Raji (cell line): Measurements from ENCODE around the gene ZPR1.

Experiments used
- POLR2A ChIP-seq: IDR thresholded peaks from 2 replicates; pipeline ENCODE4 v1.6.1; 2011; ENCODE audit warnings: low read depth, low read length, control low read depth; ENCODE audit not compliant: insufficient read depth

The ZPR1 gene, protein sequence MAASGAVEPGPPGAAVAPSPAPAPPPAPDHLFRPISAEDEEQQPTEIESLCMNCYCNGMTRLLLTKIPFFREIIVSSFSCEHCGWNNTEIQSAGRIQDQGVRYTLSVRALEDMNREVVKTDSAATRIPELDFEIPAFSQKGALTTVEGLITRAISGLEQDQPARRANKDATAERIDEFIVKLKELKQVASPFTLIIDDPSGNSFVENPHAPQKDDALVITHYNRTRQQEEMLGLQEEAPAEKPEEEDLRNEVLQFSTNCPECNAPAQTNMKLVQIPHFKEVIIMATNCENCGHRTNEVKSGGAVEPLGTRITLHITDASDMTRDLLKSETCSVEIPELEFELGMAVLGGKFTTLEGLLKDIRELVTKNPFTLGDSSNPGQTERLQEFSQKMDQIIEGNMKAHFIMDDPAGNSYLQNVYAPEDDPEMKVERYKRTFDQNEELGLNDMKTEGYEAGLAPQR

DNA sequence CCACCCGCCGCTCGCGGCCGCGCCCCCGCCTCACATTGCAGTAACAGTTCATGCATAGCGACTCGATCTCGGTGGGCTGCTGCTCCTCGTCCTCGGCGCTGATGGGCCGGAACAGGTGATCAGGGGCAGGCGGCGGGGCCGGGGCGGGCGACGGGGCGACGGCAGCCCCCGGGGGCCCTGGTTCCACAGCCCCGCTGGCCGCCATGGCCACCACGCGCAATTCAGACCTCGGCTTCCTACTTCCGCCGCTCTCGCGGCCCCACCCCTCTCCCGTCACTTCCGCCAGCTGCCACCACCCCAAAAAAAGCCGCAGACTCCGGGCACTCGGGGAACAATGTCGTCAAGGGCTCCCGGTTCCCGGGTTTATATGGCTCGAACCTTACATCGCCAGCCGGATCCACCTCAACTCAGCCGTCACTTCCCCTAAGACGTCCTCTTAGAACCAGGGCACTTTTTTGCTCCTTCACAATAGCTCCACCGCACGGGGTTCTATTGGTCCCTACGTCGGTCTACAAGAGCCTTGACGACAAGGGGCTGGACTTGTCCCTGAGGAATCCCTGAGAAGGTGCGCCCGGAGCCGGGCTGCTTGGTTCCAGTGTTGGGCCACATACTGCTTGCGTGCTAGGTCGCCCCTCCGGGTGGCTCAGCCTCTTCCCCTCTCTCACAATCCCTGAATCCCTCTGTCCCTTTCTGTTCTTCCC lies at the start of gene ZPR1:
Gene ZPR1 (minus strand): TSS at position 238 of the 701 bp plus-strand sequence. CDS start 33 bp downstream, at position 205.
- peak; percentile 84 for TF ChIP-seq POLR2A

GRCh38 chr11:116836632-116836991 lies 48.8 kb upstream of the ZPR1 start:
- TF ChIP-seq POLR2A: no peak

- peak; percentile 76 for TF ChIP-seq POLR2A
Observed at GRCh38 chr11:116835791-116836631, 48.2 kb upstream of the ZPR1 start.

DNA sequence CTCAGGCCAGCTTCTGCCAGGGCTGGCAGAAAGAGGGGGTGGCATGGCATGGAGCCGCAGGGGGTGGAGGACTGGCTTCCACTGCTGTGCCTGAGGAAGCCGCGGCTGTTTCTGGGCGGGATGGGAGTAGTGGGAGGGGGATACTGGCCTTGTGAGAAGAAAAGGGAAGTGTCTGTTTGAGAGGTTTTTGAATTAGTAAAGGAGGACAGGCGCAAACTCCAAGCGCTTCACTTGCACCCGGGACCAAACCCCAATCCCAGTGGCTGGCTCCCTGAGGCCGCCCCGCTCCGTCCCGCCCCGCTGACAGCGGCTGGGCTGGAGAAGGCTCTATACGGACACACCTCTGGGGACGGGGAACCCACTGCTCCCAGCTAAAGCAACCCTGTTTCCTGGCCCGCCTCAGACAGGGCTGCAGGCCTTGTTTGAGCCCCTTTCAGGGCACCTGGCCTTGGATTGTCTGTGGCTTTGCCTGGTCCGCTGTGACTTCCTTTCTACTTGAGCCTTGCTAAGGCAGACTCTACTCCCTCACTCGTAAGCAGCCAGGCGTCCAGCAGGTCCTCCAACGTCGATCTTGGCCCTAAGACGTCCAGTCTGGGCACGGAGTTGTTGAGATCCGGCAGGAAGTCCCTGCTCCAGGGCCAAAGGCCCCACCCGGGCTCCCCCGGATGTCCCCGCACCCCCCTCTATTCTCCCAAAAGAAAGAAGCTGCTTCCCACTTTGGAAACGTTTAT lies 47.4 kb upstream of the ZPR1 start:
- no peak for TF ChIP-seq POLR2A

DNA sequence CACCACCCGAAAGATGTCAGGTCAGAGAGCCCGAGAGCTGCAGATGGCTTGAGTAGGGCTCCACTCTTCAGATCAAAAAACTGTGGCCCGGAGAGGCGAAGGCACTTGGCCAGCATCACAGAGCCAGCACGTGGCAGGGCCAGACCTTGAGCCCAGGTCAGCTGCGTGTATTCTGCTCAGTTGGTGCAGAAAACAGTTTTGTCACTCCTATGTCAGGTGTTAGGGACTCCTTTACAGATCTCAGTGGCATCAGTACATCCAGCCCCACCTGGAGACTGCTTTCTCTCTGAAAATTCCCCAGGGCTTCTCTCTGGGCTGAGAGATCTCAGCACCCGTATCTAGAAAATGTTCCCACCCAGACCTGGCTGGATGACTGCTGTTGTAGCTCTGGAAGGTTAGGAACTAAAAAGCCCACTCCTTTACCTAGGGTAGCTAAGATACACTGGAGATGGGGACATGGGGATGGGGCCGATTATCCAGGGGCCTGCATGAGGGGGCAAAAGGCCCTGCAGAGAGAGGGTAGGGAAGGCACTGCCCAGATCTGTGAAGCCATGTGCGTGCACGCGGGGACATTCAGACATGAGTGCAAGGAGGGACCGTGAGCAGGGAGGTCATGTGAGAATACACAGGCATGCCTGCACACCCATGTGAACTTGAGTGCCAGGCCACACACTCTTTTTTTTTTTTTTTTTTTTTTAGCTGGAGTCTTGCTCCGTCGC lies 46.2 kb upstream of the ZPR1 start:
- no peak for TF ChIP-seq POLR2A

DNA sequence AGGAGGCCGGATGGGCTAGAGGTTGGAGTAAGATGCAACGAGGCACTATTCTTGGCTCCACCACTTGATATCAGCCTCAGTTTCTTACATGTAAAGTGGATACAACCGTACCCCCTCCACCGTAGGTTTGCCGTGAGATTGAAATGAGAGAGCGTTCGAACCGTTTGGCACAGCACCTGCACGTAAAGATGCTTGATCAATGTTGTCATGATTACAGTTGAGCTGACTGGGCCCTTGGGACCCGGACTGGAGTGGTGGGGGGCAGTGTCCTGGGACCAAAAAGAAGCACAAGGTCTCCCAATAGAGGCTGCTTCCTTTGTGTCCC lies 45.6 kb upstream of the ZPR1 start:
- no peak for TF ChIP-seq POLR2A

GRCh38 chr11:116832350-116833290 lies 44.8 kb upstream of the ZPR1 start:
- TF ChIP-seq POLR2A: no peak

GRCh38 chr11:116831790-116832349 lies 44.0 kb upstream of the ZPR1 start:
- TF ChIP-seq POLR2A: no peak

GRCh38 chr11:116830184-116830912 lies 42.5 kb upstream of the ZPR1 start:
- TF ChIP-seq POLR2A: no peak

DNA sequence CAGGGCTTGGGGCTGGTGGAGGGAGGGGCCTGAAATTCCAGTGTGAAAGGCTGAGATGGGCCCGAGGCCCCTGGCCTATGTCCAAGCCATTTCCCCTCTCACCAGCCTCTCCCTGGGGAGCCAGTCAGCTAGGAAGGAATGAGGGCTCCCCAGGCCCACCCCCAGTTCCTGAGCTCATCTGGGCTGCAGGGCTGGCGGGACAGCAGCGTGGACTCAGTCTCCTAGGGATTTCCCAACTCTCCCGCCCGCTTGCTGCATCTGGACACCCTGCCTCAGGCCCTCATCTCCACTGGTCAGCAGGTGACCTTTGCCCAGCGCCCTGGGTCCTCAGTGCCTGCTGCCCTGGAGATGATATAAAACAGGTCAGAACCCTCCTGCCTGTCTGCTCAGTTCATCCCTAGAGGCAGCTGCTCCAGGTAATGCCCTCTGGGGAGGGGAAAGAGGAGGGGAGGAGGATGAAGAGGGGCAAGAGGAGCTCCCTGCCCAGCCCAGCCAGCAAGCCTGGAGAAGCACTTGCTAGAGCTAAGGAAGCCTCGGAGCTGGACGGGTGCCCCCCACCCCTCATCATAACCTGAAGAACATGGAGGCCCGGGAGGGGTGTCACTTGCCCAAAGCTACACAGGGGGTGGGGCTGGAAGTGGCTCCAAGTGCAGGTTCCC lies 41.8 kb upstream of the ZPR1 start, which contains the start of gene APOC3:
Gene APOC3 (plus strand): TSS at position 383 of the 659 bp plus-strand sequence. CDS start 676 bp downstream, outside the sequence.
- no peak for TF ChIP-seq POLR2A
